COLO668 (cell line): Measurements from ENCODE around the gene MAPKBP1.
A peak's percentile ranks its signal among the peaks of the same experiment; 100 is the strongest.

ENCODE experiments used
- DNase-seq: peaks from one replicate; lab custom pipeline; 2025; ENCODE audit not compliant: unreplicated experiment; lab: John Stamatoyannopoulos, UW

Gene MAPKBP1

DNA sequence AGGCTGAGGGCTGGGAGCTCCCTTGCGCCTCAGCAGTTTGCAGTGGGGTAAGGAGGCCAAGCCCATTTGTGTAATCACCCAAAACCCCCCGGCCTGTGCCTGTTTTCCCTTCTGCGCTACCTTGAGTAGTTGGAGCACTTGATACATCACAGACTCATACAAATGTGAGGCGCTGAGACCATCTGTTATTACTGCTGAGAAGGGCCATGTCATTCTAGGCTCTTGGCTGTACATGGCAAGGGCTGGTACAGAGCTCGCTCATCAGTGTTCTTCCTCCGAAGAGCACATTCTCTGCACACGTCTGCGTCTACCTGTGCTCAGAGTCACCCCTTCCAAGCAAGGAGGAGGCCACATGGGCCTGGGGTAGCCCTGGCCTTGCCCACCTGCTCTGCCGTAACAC lies 73.7 kb downstream of the MAPKBP1 start:
- no peak for DNase-seq

DNA sequence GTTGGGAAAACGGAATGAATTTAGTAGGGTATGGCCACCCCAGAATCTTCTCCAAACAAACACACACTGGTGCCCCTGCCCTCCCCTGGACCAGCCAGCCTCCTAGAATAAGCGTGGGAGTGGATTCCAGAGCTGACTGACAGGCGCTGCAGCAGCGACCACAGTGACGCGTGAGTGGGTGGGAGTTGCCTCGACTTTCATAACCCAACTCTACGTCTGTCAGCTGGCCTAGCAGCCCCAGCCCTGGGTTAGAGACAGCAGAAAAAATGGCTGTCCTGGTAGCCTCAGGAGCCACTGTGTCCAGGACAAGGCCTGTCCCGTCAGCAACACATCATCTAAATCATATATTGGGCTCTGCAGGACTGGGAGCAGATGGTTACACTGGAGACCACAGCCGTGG lies 74.3 kb downstream of the MAPKBP1 start:
- no peak for DNase-seq

DNA sequence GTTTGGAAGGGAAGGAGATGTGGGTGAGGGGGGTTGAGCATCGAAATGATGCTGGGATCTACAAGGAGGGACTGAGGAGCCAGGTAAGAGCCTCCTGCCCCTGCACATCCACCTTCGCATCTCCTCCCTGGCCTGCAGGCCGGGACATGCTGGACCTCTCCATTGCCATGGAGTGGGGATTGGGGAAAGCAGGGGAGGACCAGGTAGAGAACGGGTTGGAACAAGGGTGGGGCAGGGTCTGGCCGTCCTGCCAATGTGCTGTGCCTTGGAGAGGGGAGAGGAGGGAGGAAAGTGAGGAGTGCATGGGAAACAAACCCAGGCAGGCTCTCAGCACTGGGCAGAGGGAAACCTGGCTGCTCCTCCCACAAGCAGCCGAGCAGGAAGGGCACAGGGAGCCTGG lies 74.9 kb downstream of the MAPKBP1 start:
- DNase-seq: no peak

DNA sequence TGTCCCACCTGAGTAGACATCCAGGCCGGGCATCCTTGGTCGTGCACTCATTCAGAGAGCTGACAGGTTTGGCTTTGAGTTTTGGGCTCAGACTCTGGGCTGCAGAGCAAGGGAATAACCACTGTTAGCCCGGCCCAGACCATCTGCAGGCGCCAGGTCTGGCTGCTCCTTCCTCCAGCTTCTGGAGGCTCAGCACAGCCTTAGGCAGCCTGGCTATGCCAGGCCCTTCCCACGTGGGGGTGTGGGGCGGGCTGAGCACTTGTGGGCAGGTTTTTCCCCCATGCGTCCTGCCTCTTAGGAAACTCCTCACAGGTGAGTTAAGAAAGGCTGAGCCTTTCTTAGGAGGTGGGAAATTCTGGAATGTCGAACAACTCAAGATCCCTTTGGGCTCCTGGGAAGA lies 75.6 kb downstream of the MAPKBP1 start:
- DNase-seq: no peak

DNA sequence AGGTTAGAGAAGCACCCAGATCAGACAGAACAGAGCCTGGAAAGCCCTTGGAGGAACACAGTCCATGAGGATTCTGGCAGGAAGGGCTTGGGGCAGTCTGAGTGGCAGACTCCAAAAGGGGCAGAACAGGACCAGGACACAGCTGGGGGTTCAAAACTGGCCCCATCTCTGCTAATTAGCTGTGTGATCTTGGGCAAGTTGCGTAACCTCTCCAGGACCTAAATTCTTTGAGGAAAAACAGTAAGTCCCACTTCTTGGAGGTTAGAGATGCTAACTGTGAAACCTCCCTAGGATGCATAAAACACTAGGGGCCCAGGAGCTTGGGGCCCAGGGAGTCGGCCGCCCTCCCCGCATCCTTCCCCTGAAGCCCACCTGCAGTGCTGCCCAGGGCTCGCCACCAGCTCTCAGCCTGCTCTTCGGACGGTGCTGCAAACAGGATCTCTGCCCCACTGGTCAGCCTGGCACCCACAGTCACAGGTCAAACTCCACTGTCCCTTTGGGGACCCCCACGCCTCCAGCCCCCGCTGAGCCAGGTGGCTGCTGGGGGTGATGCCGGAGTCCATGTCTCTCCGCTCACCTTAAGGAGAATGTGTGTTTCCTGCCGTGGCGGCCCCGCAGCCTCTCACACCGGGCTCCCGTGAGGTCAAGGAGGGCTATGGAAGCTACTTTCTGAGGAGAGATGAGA lies 76.3 kb downstream of the MAPKBP1 start:
- no peak for DNase-seq

DNA sequence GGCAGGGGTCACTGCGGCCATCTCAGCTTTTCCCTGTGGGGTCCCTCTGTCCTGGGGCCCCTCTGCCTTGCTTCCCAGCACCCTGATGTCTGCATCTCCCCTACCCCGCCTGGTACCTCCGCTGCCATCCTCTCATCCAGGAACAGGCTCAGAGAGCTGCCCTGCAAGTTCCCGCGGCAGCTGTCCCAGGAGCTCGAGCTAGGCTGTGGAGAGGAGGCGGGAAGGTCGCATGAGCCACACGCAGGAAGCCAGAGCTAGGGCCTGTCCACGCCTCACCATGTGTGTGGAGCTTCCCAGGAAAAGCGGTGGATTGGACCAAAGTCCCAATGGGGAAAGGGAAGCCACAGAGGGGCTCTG lies 76.9 kb downstream of the MAPKBP1 start:
- DNase-seq: no peak

DNA sequence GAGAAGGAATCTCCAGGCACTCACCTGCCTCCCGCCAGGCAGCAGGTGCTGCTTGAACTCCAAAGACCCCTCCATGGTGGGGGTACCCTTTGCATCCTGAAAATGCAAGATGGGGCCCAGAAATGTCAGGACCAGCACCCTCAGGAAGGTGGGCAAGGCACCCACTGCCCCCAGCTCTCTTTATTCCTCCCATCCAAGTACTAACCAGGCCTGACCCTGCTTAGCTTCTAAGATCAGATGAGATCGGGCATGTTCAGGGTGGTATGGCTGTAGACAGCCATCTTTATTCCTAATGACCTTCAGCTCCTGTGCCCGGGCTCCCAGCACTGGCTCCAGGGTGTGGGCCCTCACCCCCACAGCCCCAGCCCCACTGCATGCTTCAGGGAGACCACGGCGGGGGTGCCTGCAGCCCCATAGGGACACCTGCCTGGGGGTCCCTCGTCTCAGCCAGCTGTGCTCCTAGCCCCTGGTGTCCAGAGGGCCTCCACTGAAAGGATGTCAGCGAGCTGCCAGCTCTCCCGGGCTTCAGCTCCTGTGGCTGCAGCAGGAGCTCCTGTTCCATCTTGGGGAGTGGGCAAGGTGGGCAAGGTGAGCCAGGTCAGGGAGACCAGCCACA lies 77.6 kb downstream of the MAPKBP1 start:
- no peak for DNase-seq

DNA sequence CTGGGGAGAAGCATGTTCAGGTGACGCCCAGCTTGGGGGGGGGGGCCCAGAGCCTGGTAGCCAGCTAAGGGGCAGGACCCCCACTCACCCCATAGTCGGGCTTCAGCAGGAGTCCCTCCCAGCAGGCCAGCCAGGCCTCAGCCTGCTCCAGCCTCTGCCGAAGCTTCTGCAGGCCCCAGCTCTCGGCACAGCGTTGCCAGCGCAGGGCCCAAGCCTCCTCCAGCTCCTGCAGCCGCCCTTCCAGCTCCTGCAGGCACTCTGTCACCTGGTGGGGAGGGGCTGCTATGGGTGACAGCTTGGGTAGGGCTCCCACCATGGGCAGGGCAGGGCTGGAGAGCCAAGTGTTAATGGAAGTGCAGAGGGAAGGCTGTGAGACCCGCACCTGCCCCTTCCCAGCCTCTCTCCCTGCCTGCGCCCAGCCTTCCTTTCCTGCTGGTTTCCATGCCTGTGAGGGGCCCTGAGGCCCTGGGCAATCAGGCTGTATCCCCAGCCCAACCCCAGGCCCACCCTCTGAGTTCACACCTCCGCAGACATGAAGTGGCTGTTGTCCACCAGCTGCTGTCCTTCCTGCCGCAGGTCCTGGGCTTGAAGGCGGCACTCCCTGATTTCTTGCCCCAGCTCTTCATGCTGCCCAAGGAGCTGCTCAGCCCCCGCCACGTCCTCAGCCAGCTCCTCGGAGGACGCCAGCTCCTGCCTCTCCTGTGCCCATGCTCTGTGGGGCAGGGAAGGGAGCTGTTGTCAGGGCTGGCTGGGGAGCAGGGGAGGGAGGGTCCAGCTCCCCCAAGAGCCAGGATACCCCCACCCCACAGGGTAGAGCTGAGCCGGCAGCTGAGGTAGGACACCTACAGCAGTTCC lies 78.7 kb downstream of the MAPKBP1 start:
- DNase-seq: no peak

DNA sequence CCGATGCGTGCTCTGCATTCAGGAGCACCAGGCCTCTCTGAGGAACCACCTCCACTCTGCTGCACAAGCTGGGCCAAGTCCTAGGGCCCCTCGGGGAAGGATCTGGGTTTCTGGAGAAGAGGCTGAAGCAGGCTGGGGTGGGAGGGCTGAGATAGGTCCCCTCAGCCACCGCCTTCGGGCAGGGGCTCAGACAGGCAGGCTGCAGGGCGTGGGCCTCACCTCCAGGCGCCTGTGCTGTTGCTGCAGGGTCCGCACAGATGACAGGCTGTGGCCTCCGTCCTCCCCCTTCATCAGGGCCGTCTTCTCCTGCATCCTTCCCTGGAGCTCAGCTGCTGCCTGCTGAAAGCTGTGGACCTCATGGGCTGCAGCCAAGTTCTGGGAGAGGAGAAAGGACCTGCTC lies 79.5 kb downstream of the MAPKBP1 start:
- DNase-seq: no peak

DNA sequence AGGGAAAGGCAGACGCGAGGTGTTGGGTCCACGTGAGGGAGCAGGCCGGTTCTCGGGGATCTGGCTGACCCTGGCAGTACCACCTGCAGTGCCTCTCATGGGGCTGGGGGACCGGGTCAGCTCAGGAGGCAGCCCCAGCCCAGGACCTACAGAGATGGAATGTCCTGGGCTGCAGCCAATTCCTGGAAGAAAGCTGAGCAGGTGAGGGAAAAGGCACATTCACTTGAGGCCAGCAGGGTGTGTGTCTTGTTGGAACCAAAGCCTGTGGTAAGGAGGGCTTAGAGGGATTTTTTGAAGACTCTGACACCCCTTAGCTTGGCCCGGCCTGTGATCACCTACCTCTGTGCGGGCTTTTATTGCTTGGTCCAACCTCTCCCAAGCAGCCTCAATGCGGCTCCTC lies 80.2 kb downstream of the MAPKBP1 start:
- no peak for DNase-seq

DNA sequence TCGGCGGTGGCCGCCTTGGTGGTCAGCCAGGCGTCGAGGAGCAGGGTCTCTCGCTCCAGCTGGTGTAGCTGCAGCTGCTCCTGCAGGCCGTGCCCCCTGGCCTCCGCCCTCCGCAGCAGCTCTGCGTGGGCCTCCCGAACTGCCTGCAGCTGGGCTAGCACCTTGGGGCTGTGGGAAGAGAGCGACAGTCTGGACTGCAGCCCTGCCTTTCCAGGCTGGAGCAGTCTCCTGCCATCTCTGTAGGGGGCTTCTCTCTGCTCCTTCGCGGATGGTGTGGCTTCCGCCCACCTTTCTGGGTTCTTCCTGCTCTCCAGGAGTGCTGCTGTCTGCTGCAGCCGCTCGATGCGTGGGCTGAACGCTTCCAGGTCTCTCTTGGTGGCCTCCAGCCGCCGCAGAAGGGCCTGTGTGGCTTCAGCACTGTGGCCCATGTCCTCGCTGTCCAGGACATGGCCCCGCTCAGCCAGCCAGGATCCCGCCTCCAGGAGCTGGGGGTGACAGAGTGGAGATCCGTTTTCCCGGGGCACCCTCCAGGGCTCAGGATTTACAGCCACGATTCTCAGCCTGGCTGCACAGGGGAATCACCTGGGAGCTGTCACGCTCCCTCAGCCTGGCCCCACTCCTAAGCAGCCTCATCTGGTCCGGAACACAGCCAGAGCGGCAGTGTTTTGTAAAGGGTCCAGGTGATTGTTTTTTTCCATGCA lies 81.1 kb downstream of the MAPKBP1 start:
- DNase-seq: no peak

DNA sequence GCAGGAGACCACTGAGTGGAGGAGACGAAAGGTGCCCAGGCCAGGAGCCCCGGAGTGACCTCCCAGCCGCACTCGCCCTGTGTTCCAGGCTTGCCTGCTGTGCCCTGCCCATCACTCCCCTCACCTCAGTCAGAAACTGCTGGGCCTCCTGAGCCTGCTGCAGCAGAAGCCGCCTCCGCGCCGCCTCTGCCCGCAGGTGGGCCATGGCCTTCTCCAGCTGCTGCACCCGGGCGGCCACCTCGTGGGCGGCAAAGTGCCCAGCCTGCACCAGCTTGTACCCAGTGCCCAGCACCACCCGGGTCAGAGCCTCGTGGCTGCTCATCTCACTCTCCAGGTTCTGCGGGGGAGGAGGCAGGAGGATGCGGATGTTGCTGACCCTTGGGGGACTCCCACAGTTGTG lies 82.0 kb downstream of the MAPKBP1 start:
- DNase-seq: no peak

DNA sequence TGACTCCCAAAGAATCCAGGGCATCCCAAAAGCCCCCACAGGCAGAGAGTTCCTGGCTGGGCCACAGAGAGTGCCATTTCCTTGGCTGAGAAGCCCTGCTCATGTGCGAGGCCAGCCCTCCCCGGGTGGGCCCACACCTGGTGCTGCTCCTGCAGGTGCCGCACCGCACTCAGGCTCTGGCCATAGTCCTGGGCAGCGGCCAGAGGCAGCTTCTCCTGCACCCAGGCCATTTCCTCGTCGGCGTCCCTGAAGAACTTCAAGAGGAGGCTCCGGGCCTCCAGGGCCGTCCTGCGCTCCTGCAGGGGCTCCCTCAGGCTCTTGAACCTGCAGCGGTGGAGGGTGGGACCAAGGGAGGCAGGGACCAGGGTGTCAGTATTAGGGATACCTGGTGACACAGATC lies 82.4 kb downstream of the MAPKBP1 start:
- DNase-seq: no peak

DNA sequence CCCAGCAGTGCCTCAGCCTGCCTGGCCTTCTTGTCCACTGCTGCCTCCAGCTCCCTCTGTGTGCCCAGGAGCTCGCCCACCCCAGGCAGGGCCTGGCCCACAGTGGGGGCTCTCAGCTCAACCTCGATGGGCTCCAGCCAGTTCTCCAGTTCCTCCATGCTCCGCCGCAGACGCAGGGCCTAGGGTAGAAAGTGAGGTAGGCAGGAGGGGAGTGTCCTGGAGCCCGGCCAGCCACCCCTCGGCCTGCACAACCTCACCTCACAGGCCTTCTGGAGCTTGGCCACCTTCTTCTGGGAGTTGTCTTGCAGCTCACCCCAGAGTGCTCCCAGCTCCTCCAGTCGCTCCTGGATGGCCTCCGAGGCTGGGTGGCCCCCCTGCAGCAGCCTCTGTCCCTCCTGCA lies 83.0 kb downstream of the MAPKBP1 start:
- no peak for DNase-seq

DNA sequence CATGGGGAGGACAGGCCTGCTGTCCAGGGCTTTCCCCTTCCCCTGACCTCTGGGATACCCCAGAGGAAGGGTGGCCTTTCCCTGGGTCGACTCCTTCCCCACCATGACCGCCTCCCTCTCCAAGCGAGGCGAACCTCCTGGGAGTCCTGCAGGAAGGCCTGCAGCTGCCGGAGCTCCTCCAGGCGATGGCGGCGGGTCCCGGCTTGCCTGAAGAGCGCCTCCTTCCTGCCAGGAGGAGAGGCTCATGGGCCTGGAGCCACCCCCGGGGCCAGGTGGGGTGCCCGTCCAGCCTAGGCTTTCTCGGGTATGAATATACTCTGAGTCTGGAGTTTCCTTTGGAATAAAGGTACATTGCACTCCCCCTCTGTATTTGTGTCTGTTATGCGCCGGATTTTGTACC lies 84.5 kb downstream of the MAPKBP1 start:
- no peak for DNase-seq

DNA sequence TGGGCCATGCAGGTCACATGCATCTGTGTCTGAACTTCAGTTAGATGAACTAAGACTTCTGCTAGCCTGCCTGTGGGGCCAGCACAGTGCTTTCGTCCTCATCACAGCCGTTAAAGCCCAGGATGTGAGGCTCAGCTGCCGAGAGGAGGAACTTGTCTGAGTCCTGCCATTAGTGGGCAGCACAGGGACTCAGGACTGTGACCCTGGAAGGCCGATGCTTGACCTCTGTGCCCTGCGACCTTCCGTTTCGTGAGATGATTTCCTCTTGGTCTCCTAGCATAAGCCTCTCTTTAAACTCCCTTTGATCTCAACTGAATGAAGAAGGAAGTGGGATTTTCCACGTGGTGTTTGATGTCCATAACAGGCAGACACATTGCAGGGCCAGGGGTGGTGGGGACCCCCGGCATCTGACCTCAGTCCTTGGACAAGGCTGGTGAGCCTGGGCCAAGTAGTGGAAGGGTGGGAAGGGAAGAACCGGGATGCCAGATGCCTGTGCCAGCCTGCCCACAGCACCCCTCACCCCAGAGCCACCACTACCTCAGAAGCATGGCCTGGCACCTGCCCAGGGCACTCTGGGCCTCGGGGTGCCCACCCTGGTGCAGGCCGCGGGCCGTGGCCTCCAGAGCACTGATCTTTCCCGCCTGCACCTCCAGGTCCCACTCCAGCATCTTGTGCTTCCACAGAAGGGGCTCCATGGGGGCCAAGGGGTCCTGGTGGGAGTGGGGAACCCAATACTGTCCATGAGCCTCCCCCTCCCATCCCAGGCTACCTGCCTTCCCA lies 86.0 kb downstream of the MAPKBP1 start:
- no peak for DNase-seq

DNA sequence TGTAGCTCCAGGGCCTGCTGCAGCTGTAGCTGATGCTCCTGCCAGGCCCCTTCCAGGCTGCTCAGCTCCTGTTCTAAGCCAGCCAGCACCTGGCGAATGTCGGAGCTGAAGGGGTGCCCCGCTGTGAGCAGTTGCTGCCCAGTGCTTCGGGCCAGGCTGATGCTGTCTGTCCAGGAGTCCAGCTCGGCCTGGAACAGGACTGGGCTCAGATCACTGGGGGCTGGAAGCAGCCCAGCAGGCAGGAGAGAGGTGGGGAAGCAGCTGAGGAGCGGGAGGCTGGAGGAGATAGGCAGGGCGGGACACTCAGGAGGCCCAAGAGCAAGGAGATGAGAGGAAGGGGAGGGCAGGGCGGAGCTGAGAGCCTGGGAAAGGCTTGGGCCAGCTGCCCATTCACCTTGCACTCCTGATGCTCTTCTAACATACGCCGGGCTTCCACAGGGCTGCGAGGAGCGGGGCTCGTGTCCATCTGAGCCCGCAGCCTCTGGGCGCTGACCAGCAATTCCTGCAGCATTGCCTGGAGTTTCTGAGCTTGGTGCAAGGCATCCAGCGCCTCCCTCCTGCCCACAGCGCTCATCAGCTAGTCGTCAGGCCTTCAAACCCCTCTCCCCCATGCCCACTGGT lies 87.6 kb downstream of the MAPKBP1 start:
- no peak for DNase-seq

DNA sequence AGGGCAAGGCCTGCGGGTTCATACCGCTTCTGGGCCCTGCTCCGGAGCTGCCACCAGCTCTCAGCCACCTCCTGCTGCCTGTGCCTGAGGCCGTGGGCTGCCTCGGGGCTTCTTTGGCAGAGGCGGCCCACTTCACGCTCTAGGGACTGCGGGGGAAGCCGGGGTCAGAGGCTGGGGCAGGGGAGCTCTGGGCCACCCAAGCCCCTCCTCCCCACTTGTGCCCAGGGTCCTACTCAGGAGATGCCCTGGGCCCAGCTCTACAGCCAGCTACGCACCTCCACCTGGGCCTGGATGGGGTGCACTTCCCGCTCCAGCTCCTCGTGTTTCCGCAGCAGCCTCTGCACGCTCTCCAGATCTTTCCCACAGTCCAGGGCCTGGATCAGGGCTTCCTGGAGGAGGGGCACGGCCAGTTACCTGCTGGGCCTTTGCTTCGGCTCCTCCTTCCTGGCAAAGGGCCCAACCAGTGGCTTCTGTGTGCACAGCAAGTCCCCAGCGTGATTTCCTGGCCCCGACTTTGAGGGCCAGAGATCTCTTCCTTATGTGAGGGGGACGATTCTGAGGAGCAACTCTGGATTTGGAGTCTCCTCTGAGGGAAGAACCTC lies 88.3 kb downstream of the MAPKBP1 start:
- peak; percentile 46 for DNase-seq

DNA sequence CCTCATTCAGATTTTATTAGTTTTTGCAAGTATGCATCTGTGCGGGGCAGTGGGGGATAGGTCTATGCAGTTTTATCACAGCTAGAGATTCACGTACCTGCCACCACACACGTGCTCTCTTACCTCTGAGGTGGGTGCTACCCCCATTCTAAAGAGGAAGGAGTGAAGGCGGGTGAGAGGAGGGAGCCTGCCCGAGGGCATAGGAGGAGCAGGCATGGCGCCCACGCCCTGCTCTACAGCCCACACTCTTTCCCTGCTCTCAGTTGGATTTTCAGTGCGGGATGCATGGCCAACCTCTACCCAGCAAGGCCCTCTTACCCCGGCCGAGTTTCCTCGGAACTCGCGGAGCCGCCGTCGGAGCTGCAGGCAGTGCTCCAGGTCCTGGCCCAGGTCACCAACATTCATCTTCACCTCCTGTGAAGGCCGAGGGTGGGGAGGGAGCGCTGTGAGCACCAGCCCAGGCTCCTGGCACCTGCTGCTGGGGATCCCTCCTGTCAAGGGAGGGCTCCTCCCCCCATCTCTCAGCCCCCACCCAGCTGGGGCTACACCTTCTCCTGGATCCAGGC lies 91.3 kb downstream of the MAPKBP1 start:
- no peak for DNase-seq

DNA sequence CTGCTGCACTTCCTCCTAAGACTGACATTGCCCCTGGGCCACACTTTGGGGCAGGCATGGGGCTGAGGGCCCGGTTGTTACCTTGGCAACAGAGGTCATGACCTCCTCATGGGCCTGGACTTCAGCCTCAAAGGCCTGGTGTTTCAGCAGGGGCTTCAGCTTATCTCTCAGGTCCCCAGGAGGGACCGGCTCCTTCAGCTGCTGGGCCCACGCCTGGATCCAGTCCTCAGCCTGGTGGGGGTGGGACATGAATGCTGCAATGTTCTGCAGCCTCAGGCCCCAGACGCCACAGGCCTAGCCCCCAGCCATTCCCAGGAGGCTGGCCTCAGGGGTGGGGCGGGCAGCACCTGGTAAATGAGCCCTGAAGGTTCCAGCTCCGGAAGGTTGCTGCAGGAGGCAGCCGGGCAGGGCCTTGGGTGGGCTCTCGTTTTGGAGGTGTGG lies 92.0 kb downstream of the MAPKBP1 start:
- no peak for DNase-seq
